Loucy (cell line): Measurements from ENCODE around the gene MAPK7.

Experiments
- CTCF ChIP-seq: fragments of 200-600 bp; sonication (generic); conservative IDR thresholded peaks from 2 replicates; pipeline ENCODE4 v1.5.1; 2014; ENCODE audit warnings: mild to moderate bottlenecking, antibody characterized with exemption, low read length
- EZH2phosphoT487 ChIP-seq: fragments of 200-600 bp; IDR thresholded peaks from 2 replicates; pipeline ENCODE4 v1.6.1; 2018; ENCODE audit warnings: antibody characterized with exemption, mild to moderate bottlenecking, moderate library complexity, borderline replicate concordance

- no peak for TF ChIP-seq CTCF
- TF ChIP-seq EZH2phosphoT487: no peak
These were observed 17.5 kb upstream of the MAPK7 start for GRCh38 chr17:19360772-19361171.
